GM19238 (cell line): ENCODE data around the gene TTLL8.

ENCODE experiments used
- DNase-seq: peaks from one replicate; pipeline ENCODE4 v3.0.0; 2011; ENCODE audit warnings: low spot score; ENCODE audit not compliant: insufficient read length

The TTLL8 gene

DNA sequence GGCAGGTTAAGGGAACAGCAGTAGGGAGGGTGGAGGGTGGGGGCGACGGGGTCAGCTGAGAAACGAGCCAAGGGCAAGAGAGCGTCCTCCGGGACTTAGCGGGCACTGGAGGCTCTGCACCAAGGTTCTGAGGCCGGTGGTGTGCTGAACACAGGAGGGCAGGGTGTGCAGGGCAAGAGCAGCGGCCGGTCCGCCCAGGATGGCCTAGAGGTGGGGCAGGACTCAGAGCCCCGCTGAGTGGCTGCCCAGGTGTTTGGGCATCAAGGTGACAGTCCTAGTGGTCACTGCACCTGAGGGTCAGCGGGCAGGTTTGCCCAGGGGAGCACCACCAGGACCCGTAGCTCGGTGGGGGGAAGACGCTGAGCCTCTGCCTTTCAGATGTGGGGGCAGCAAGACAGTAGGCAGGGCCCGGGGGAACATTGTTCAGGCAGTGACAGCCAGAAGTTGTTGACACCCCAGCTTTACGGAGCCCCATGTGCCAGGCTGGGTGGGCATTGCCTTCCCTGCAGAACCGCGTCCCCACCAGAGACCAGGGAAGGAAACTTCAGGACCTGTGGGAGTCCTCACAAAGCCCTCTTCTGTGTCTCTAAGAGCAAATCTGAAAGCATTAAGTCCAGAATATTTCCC, 4.5 kb upstream of the TTLL8 start:
- DNase-seq: no peak

DNA sequence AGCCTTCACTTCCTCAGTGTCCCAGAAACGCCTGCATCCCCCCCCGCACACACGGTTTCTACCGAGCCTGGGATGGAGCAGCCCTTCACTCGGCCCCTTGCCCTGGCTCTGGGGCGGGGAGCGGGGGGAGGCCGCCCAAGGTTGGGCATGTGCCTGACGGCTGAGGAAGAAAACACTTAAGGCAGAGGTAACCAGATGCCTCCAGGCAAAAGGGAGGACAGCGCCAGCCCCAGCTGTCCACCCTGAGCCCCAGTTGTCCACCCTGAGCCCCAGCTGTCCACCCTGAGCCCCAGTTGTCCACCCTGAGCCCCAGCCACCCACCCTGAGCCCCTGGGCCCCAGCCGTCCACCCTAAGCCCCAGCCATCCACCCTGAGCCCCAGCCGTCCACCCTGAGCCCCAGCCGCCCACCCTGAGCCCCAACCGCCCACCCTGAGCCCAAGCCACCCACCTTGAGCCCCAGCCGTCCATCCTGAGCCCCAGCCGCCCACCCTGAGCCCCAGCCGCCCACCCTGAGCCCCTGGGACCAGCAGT, 3.8 kb upstream of the TTLL8 start:
- no peak for DNase-seq

DNA sequence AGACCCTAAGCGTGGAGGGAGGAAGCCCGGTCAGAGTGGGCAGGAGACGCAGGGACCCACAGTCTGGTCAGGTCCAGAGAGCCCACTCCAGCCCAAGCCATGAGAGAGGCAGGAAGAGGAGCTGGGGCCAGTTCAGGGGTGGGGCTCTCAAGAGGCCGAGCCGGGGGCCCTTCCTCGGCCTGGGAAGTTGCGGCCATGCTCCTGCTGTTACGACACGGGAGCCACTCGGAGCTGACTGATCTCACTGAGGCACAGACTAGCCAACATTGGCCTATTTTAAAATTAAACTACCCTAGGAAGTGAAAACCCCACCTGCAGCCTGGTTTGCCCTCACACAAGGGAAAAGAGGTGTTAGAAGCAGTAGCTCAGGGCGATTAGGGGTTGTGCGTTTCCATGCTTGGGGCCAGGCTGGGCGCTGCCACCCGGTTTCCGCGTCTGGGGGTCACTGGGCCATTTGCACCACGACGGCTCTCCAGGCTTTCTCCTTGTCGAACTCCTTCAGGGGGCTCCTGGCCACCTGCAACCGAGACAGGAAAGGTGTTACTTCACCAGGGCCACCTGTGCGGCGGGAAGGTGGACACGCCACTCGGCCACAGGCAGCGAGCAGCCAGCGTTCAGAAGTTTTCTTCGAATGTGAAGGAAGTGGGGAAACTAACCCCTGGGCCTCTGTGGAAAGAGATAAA, 3.2 kb upstream of the TTLL8 start:
- no peak for DNase-seq

DNA sequence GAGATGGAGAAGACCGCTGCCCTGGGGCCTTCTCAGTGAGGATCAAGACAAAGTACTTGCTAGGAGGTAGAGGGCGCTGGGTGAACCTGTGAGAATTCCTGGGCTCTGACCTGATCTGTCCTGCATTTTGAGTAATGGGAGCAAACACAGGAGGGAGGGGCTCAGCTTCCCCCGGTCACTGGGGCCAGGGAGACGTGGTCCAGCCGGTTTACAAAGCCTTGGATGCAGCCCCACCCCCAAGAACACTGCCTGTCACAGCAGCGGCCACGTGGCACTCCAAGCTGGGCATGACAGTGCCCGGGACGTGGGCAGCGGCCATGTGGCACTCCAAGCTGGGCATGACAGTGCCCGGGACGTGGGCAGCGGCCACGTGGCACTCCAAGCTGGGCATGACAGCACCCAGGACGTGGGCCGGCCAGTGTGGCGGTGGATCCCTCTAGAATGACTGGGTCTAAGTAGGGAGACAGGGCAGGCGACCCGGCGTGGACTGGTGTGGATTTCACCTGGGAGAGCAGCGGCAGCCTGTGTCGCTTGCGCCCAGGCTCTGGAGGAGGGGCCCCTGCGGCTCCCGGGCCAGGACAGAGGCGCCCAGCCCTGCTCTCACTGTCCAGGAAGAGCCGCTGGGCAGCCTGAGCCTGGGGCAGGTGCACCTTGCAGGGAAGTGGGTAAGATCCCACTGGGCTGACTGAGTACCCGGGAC, 2.5 kb upstream of the TTLL8 start:
- DNase-seq: no peak

DNA sequence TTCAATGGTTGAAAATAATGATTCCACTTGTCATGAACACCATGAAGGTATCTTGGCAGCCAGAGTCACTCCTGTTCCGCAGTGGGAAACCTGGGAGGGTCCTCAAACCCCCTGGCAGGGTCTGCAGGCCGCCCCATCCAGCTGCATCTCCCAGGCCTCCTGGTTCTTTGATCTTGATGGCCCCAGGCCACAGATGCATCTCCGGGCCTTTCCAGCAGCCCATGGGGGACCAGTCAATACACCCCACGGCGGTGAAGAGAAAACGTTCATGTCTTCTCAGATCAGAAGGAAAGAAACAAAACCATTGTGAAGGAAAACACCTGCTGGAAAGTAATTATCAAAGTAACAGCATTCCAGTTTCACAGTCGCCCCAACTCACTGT, 1.8 kb upstream of the TTLL8 start:
- DNase-seq: no peak

DNA sequence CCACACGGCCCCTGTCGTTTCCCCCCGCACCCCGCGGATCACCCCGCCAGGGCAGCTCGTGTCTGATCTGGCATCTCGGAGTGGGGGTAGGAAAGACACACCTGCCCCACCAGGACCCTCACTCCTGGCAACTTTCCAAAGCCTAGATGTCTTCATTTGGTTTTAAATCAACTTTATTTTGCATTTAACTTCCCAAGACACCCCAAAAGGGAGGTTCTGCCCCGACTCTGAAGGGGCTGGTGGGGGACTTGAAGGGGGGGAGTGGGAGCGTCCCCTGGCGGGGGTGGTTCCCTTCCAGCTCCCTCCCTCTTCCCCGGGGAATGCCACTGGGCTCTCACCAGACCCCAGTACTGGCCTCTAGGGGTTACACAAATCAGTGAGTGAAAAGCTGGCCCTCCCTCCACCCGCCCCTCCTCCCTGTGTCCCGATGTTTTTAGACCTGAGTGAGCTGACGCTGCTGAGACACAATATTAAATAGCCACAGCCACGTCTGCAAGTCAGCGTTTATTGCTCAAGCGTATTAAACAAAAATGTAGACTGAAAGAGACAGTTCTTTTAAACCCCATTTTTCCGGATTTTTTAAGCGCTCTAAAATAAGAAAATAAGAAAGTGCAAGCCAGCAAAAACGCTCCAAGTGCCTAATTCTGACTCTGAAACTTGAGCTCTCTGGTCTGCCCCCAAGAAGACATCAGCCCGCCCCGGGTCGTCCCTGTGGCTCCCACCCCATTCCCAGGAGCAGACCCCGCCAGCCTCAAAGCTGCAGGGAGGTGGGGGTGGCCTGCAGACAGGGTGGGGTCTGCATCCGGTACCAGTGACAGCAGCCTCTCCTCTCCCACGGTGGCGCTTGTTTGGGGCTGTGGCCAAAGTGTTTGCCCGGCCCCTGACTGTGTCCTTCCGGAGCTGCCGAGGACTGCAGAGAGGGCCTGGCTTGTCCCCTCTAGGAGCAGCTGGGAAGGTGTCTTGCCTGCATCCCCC, 1.1 kb upstream of the TTLL8 start:
- DNase-seq: no peak

DNA sequence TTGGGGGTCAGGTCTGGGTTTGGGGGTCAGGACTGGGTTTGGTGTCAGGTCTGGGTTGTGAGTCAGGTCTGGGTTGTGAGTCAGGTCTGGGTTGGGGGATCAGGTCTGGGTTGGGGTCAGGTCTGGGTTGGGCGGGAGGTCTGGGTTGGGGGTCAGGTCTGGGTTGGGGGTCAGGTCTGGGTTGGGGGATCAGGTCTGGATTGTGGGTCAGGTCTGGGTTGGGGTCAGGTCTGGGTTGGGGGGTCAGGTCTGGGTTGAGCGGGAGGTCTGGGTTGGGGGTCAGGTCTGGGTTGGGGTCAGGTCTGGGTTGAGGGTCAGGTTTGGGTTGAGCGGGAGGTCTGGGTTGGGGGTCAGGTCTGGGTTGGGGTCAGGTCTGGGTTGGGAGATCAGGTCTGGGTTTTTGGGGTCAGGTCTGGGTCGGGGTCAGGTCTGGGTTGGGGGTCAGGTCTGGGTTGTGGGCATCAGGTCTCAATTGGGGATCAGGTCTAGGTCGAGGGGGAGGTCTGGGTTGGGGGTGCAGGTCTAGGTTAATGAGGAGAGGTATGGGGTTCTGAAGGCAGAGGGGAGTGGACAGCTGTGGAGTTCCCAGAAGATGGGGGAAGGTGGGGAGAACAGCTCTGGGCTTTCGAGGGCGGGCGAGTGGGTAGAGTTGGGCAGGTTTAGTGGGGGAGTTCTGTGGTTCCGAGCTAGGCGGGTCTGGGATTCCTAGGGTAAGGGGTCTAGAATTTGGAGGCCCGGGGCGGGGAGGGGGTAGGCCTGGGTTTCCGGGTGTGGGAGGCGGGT, 629 bp downstream of the TTLL8 start:
- DNase-seq: no peak

DNA sequence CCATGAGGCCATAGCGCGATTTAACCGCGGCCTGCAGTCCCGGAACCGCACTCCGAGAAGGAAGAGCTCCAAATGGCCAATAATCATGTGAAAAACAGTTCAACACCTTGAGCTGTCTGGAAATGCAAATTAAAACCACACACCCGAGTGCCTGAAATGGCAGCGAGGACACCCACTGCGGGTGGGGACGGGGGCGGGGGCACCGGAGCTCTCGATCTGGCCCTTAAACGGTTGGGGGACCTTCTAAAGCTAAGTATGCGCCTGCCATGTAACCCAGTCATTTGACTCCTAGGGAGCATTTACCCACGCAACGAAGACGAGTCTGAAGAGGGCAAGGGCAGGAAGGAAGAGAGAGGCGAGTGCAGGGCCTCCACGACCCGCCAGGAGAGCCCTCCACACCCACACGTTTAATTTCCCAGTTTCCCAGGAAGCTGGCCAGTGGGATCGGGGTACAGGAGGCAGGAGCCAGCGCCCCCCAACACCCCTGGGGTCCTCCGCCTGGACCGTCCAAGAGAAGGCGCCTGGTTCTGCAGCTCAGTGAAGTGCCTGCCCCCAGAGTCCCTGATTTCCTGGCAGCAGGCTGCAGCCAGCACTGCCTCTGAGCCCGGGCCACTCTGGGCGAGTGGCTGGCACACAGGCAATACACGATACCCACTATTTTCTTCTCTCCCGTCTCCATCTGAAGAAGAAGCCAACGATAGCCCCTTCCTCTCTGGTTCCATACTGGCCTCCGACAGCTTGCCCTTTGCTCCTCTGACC, 1.7 kb downstream of the TTLL8 start:
- no peak for DNase-seq

DNA sequence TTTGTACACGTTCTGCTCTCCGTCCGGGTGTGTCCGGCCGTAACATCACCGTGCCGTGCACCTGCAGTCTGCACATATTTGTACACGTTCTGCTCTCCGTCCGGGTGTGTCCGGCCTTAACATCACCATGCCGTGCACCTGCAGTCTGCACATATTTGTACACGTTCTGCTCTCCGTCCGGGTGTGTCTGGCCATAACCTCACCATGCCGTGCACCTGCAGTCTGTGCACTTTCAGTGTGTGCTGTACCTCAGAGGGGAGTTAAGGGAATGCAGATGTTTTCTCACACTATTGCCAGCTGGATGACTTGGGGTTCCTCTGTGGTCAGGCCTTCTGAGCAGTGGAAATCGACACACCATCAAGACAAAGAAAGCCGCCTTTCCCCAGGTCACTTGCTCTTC, 4.2 kb downstream of the TTLL8 start:
- DNase-seq: no peak

DNA sequence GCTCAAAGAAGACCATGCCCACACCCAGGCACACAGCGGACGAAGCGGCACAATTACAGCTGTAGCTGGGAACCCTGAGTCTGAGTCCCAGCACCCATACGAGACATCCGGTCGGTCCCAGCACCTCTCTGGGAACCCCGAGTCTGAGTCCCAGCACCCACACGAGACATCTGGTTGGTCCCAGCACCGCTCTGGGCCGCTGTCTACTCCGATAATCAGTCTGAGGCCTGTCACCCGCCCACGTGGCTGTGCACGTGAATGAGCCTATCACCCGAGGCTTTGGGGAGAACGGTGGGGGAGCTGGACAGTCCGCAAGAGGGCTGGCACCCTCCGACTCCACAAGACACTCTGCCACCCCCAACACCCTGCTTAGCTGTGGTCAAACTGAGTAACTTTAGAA, 6.2 kb downstream of the TTLL8 start:
- DNase-seq: no peak

DNA sequence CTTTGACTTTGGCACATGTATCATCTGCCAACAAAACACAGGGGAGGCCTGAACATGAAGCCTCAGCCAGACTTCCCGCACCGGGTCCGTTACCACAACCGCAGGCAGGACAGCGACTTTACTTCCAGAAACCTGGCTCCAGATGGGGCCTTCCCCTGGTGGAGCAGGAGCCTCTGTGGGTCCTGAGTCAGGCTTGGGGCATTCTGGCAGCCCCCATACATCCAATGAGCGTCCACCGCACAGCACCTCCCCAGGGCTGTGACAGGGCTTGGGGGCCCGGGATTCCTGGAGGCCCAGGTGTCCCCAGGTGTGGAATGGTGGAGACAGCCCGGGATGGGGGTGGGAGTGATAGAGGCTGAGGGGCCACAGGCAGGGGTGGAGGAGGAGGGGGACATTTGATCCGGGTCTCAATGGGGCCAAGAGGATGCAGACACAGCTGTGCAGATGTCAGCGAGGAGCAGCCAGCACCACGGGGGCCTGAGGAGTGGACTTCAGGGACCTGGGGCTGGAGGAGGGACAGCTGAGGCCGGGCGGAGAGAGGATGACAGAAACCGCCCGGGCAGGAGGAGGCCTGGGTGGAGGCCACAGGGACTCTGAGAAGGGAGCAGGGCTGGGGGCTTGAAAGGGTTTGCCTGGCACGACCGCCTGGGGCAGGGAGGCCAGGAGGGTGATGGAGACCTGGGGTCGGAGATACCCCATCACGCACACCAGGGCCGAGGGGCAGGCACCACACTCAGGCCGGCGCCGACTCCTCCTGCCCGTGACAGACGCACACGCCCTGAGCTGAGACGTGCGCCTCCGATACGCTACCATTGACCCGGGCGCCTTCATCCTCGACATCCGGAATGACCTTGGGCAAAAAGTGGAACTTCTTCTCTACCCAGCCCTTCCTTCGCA, 8.6 kb downstream of the TTLL8 start:
- no peak for DNase-seq

DNA sequence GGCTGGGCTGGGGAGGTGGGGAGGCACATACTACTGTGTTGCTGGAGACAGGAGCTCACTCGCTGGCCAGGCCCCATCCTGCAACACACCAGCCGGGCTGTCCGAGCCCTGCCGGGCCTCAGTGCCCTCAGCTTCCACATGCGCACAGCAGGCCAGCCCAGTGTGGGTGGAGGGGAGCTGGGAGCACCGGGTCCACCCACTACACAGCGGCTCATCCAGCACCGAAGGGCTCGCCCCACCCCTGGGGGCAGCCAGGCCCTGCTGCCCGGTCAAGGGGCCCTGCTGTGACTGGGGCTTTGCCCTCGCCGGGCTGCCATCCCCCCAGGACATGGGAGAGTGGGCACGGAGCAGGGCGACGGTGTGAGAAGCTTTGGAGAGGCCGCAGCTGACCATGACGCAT, 9.3 kb downstream of the TTLL8 start:
- no peak for DNase-seq

DNA sequence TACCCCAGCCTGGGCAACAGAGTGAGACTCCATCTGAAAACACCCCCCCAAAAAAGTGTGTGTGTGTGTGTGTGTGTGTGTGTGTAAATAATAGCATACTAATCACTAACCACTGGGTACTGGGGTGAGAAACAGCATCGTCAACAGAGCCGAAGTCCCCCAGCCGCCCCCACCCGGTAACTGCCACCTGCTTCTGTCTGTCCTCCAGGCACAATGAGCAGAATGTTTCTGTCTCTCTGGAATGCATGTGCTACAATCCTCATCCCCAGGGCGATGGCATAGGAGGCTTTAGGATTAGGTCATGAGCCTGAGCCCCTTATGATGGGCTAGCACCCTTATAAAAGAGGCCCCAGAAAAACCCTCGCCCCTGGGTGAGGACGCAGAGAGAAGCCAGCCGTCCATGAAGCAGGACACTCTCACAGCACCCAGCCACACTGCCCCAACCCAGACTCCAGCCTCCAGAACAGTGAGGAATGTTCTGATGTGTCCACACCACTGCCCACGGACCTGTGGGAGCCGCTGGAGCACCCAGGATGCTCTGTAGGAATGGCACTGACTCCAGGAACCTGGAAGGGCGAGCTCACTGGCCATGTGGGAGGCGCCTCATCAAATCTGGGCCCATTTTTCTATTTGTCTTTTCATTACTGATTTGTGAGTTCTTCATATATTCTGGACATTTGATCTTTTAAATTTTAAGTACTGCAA, 9.9 kb downstream of the TTLL8 start:
- DNase-seq: no peak

DNA sequence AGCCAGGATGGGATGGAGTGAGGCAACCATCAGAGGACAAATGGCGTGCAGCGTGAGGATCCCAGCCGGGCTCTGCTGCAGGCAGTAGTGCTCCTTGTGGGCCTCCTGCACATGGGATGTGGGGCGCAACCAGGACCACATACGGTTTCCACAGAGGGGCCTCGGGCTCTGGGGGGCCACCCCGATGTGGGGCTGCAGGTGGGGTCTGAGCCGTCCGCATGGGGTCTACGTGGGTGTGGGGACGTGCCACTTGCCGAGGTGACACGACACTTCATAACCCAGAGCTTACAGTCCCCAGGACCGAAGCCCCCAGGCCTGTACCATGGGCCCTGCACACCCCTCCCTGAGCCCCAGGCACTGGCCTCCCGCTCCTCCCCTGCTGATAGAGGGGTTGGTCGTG, 10.8 kb downstream of the TTLL8 start:
- DNase-seq: no peak

DNA sequence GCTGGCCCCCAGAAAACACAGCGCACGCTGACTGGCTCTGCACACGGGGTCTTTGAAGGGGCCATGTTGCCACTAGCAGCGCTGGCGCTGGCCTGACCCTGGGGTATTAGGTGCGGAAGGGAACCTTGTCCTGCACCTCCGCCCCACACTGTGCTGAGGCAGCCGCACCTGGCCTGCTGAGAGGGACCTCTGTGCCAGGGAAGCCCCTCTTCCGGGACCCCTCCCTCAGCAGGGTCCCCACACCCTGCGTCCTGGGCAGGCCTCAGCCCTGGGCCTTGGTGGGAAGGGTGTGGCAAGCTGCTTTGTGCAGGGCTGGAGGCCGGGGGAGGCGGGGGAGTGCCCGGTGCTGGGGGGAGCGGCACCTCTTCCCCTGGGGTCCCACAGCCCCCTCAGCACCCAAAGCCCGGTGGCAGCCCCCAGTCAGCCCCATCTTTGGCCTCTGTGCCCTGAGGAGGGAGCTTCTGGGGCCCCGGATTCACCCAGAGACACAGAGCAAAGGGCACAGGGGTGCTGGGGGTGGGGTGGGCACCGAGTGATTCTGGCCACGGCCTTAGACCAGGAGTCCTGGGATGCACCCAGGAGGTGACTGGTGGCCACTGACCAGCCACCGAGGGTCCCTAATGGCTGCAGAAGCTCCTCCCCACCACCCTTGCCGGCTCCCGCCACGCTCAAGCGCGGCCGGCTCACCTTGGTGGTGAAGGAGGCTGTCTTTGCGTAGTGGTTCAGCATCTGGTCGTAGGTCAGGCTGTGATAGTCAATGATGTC, 11.4 kb downstream of the TTLL8 start:
- DNase-seq: no peak

DNA sequence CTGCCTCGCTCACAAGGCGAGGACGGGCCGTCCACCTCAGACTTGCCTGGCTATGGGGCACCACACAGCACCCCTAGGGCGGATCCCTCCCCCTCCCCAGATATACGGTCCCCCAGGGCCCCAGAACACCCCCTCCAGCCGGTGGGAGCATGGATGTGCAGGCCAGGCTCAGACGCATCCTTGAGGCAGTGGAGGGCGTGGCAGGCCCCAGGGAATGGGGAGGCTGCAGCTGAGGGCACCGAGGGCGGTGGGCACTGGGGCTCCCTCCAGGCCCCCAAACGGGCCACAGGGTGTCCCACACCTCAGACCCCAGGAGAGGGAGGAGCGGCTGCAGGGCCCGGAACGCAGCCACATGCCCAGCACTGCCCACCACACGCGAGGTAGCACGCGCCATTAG, 12.1 kb downstream of the TTLL8 start:
- DNase-seq: no peak

DNA sequence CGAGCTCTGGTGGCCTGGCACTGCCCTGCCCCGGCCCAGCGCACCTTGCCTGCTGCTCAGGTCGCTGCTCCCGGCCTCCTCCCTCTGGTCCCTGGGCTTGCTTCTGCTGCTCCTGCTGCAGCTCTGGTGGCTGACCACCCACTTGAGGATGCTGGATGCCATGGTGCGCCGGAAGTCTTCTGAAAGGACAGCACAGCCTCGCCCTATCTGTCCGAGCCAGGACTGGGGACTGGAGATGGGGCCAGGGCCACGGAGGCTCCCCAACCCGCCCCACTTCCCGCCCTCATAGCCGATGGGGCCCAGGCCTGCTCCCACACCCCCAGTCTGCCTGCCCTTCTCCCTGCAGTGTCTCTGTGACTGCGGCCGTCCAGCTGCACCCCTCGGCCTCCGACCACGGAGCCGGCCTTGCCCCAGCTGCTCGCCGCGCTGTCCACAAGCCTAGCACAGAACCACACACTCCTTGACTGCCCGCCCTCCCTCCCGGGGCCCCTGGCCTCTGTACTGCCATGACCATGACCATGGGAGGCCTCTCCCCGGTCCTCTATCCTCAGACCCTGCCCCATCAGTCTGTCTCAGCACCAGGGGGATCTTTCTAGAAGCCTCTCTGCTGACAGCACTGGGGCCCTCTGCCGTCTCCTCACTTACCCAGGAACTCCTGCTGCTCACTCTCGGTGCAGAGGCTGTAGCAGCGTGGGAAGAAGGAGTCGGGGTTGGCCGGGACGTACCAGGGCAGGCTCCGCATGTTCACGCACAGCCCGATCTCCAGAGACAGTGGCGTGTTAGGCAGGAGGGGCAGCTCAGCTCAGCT, 12.7 kb downstream of the TTLL8 start:
- no peak for DNase-seq
